Measurements from ENCODE around the gene CCDC33. TPM values are rescaled to one million over a fixed set of nuclear protein-coding genes. Genes with fewer than 3 reads are reported as not detected.

The CCDC33 gene
- total and polyA plus RNA-seq, 4 donors, result 0.99 to 7.4 (median 2.6) TPM

GRCh38 chr15:74377831-74378766 is 142.0 kb downstream of the CCDC33 start:
- DNase-seq (ENCODE audit: low read depth in 4 of 6, low spot score in 6 of 6), result no peak
- Histone ChIP-seq H3K4me3 (ENCODE audit: low read depth, low read length) (no peak overlapping the region), H3K9me3 (ENCODE audit: control insufficient read depth, insufficient read depth, low read length) (no peaks in the 10 kb centered on the region), H3K4me1 (ENCODE audit: control insufficient read depth, insufficient read depth, low read length) (peaks cover 30% of the 10 kb centered on the region), H3K36me3 (ENCODE audit: control insufficient read depth, insufficient read depth, low read length) (no peaks in the 10 kb centered on the region), H3K27me3 (ENCODE audit: control insufficient read depth, insufficient read depth, low read length) (peaks cover 2% of the 10 kb centered on the region), H3K27ac (ENCODE audit: low read depth, low read length) (no peak overlapping the region)
- 86% methylated on average over 10 of the region's 15 CpGs for WGBS (ENCODE audit: insufficient coverage)

GRCh38 chr15:74378848-74379247 is 142.7 kb downstream of the CCDC33 start:
- DNase-seq (ENCODE audit: low read depth in 4 of 6, low spot score in 6 of 6), result no peak
- H3K27ac ChIP-seq (ENCODE audit: low read depth, low read length), result no peak overlapping the region
- peaks cover 2% of the 10 kb centered on the region for H3K27me3 ChIP-seq (ENCODE audit: control insufficient read depth, insufficient read depth, low read length)
- no peaks in the 10 kb centered on the region for H3K9me3 ChIP-seq (ENCODE audit: control insufficient read depth, insufficient read depth, low read length)
- H3K4me3 ChIP-seq (ENCODE audit: low read depth, low read length), result no peak overlapping the region
- no peaks in the 10 kb centered on the region for H3K36me3 ChIP-seq (ENCODE audit: control insufficient read depth, insufficient read depth, low read length)
- H3K4me1 ChIP-seq (ENCODE audit: control insufficient read depth, insufficient read depth, low read length), result peaks cover 25% of the 10 kb centered on the region
- WGBS (ENCODE audit: insufficient coverage), result 54% methylated on average over 5 of the region's 9 CpGs

GRCh38 chr15:74380361-74381189 is 144.4 kb downstream of the CCDC33 start:
- WGBS (ENCODE audit: insufficient coverage), result 64% methylated on average over 10 of the region's 12 CpGs

GRCh38 chr15:74381190-74381453 is 145.0 kb downstream of the CCDC33 start:
- Histone ChIP-seq H3K27me3 (ENCODE audit: control insufficient read depth, insufficient read depth, low read length) (no peaks in the 10 kb centered on the region), H3K4me1 (ENCODE audit: control insufficient read depth, insufficient read depth, low read length) (peaks cover 36% of the 10 kb centered on the region), H3K4me3 (ENCODE audit: low read depth, low read length) (no peak overlapping the region), H3K9me3 (ENCODE audit: control insufficient read depth, insufficient read depth, low read length) (no peaks in the 10 kb centered on the region), H3K27ac (ENCODE audit: low read depth, low read length) (no peak overlapping the region), H3K36me3 (ENCODE audit: control insufficient read depth, insufficient read depth, low read length) (no peaks in the 10 kb centered on the region)
- 57% methylated on average over 1 of the region's 2 CpGs for WGBS (ENCODE audit: insufficient coverage)
- no peak for DNase-seq (ENCODE audit: low read depth in 4 of 6, low spot score in 6 of 6)

More at GRCh38 chr15:74380361-74381189, 144.4 kb downstream of the CCDC33 start:
- Histone ChIP-seq H3K4me3 (ENCODE audit: low read depth, low read length) (no peak overlapping the region), H3K36me3 (ENCODE audit: control insufficient read depth, insufficient read depth, low read length) (no peaks in the 10 kb centered on the region), H3K4me1 (ENCODE audit: control insufficient read depth, insufficient read depth, low read length) (peaks cover 31% of the 10 kb centered on the region), H3K9me3 (ENCODE audit: control insufficient read depth, insufficient read depth, low read length) (no peaks in the 10 kb centered on the region), H3K27me3 (ENCODE audit: control insufficient read depth, insufficient read depth, low read length) (no peaks in the 10 kb centered on the region), H3K27ac (ENCODE audit: low read depth, low read length) (no peak overlapping the region)
- no peak for DNase-seq (ENCODE audit: low read depth in 4 of 6, low spot score in 6 of 6)

- DNase-seq (ENCODE audit: low read depth in 4 of 6, low spot score in 6 of 6), result no peak
- Histone ChIP-seq H3K27me3 (ENCODE audit: control insufficient read depth, insufficient read depth, low read length) (no peaks in the 10 kb centered on the region), H3K4me1 (ENCODE audit: control insufficient read depth, insufficient read depth, low read length) (peaks cover 40% of the 10 kb centered on the region), H3K36me3 (ENCODE audit: control insufficient read depth, insufficient read depth, low read length) (no peaks in the 10 kb centered on the region), H3K4me3 (ENCODE audit: low read depth, low read length) (no peak overlapping the region), H3K27ac (ENCODE audit: low read depth, low read length) (no peak overlapping the region), H3K9me3 (ENCODE audit: control insufficient read depth, insufficient read depth, low read length) (no peaks in the 10 kb centered on the region)
- WGBS (ENCODE audit: insufficient coverage), result 96% methylated on average over 4 of the region's 5 CpGs
Measured at GRCh38 chr15:74381481-74381880, 145.4 kb downstream of the CCDC33 start.

GRCh38 chr15:74382004-74382816 is 146.1 kb downstream of the CCDC33 start:
- Histone ChIP-seq H3K4me1 (ENCODE audit: control insufficient read depth, insufficient read depth, low read length) (peaks cover 47% of the 10 kb centered on the region), H3K4me3 (ENCODE audit: low read depth, low read length) (no peak overlapping the region), H3K9me3 (ENCODE audit: control insufficient read depth, insufficient read depth, low read length) (no peaks in the 10 kb centered on the region), H3K27me3 (ENCODE audit: control insufficient read depth, insufficient read depth, low read length) (no peaks in the 10 kb centered on the region), H3K27ac (ENCODE audit: low read depth, low read length) (no peak overlapping the region), H3K36me3 (ENCODE audit: control insufficient read depth, insufficient read depth, low read length) (no peaks in the 10 kb centered on the region)
- 26% methylated on average over 9 of the region's 13 CpGs for WGBS (ENCODE audit: insufficient coverage)
- DNase-seq (ENCODE audit: low read depth in 4 of 6, low spot score in 6 of 6), result peak in 3 of 6 donors; percentile 42 to 88 (median 72)

- 90% methylated on average over 4 of the region's 4 CpGs for WGBS (ENCODE audit: insufficient coverage)
- Histone ChIP-seq H3K27me3 (ENCODE audit: control insufficient read depth, insufficient read depth, low read length) (no peaks in the 10 kb centered on the region), H3K36me3 (ENCODE audit: control insufficient read depth, insufficient read depth, low read length) (no peaks in the 10 kb centered on the region), H3K9me3 (ENCODE audit: control insufficient read depth, insufficient read depth, low read length) (no peaks in the 10 kb centered on the region), H3K4me1 (ENCODE audit: control insufficient read depth, insufficient read depth, low read length) (peaks cover 47% of the 10 kb centered on the region), H3K27ac (ENCODE audit: low read depth, low read length) (no peak overlapping the region), H3K4me3 (ENCODE audit: low read depth, low read length) (no peak overlapping the region)
- DNase-seq (ENCODE audit: low read depth in 4 of 6, low spot score in 6 of 6), result no peak
Measured at GRCh38 chr15:74383286-74383685, 147.2 kb downstream of the CCDC33 start.

GRCh38 chr15:74383695-74384565 is 147.8 kb downstream of the CCDC33 start:
- DNase-seq (ENCODE audit: low read depth in 4 of 6, low spot score in 6 of 6), result no peak
- no peaks in the 10 kb centered on the region for H3K36me3 ChIP-seq (ENCODE audit: control insufficient read depth, insufficient read depth, low read length)
- peaks cover 44% of the 10 kb centered on the region for H3K4me1 ChIP-seq (ENCODE audit: control insufficient read depth, insufficient read depth, low read length)
- no peaks in the 10 kb centered on the region for H3K9me3 ChIP-seq (ENCODE audit: control insufficient read depth, insufficient read depth, low read length)
- no peaks in the 10 kb centered on the region for H3K27me3 ChIP-seq (ENCODE audit: control insufficient read depth, insufficient read depth, low read length)
- 67% methylated on average over 8 of the region's 8 CpGs for WGBS (ENCODE audit: insufficient coverage)
- H3K27ac ChIP-seq (ENCODE audit: low read depth, low read length), result no peak overlapping the region
- H3K4me3 ChIP-seq (ENCODE audit: low read depth, low read length), result no peak overlapping the region

- Histone ChIP-seq H3K4me3 (ENCODE audit: low read depth, low read length) (no peak overlapping the region), H3K27me3 (ENCODE audit: control insufficient read depth, insufficient read depth, low read length) (no peaks in the 10 kb centered on the region), H3K4me1 (ENCODE audit: control insufficient read depth, insufficient read depth, low read length) (peaks cover 45% of the 10 kb centered on the region), H3K27ac (ENCODE audit: low read depth, low read length) (no peak overlapping the region), H3K36me3 (ENCODE audit: control insufficient read depth, insufficient read depth, low read length) (no peaks in the 10 kb centered on the region), H3K9me3 (ENCODE audit: control insufficient read depth, insufficient read depth, low read length) (no peaks in the 10 kb centered on the region)
- DNase-seq (ENCODE audit: low read depth in 4 of 6, low spot score in 6 of 6), result no peak
- WGBS (ENCODE audit: insufficient coverage), result 73% methylated on average over 1 of the region's 3 CpGs
Measured at GRCh38 chr15:74384566-74384880, 148.4 kb downstream of the CCDC33 start.
